ENCODE data around the gene MAN1C1. TPM values are rescaled to one million over a fixed set of nuclear protein-coding genes. Genes with fewer than 3 reads are reported as not detected.
A peak's percentile ranks its signal among the peaks of the same experiment; 100 is the strongest.

MAN1C1 gene
- total RNA-seq, 1 donor from 2014 or later: 6.3 TPM

- Histone ChIP-seq H3K4me3 (ENCODE audit: low read length in 3 of 3) (no peak overlapping the region), H3K9me3 (ENCODE audit: control insufficient read depth in 3 of 3, low read length in 3 of 3) (no peaks in the 10 kb centered on the region), H3K27ac (ENCODE audit: low read depth, low read length) (no peak overlapping the region), H3K4me1 (ENCODE audit: control insufficient read depth in 3 of 3, insufficient read depth in 3 of 3, low read length in 3 of 3) (peaks cover 17 to 36% (median 25%) of the 10 kb centered on the region in 3 donors), H3K9ac (ENCODE audit: low read depth in 1 of 3, low read length in 3 of 3) (no peak overlapping the region), H3K27me3 (ENCODE audit: control insufficient read depth in 3 of 3, insufficient read depth in 3 of 3, low read length in 3 of 3) (no peaks in the 10 kb centered on the region), H3K36me3 (ENCODE audit: control insufficient read depth in 3 of 3, insufficient read depth in 3 of 3, low read length in 3 of 3) (peaks cover 35 to 45% (median 40%) of the 10 kb centered on the region in 3 donors)
Measured at GRCh38 chr1:25816112-25816718, 199.6 kb downstream of the MAN1C1 start.

DNA sequence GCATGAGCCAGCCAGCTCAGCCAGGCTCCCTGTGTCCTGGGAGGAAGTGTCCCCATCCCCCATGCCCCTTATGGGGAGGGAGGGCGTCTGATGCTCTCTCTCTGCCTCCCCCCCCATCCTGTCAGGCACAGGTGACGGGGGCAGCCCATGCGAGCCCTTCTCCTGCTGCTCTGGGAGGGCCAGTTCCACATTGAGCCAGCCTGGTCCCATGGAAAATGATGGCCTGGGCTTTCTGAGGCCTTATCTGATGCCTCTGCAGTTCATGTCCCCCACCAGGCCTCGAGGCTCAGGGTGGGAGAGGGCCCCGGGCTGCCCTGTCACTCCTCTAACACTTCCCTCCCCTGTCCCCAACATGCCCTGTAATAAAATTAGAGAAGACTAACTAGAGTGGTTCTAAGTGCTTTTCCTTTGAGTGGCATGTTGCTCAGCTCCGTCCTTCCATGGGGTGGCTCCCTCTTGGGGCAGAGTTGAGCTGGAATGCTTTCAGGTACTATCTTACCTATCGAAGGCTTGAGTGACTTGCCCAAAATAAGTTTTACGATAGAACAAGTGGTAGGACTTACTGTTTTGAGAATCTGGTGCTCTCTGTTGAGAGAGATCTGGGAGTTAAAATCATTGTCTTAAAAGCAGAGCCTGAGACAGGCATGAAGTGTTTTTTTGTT, 201.4 kb downstream of the MAN1C1 start:
- Histone ChIP-seq H3K27me3 (ENCODE audit: control insufficient read depth in 3 of 3, insufficient read depth in 3 of 3, low read length in 3 of 3) (no peaks in the 10 kb centered on the region), H3K36me3 (ENCODE audit: control insufficient read depth in 3 of 3, insufficient read depth in 3 of 3, low read length in 3 of 3) (peaks cover 25 to 33% (median 28%) of the 10 kb centered on the region in 3 donors), H3K9me3 (ENCODE audit: control insufficient read depth in 3 of 3, low read length in 3 of 3) (no peaks in the 10 kb centered on the region), H3K4me1 (ENCODE audit: control insufficient read depth in 3 of 3, insufficient read depth in 3 of 3, low read length in 3 of 3) (peaks cover 33 to 51% (median 36%) of the 10 kb centered on the region in 3 donors), H3K27ac (ENCODE audit: low read depth, low read length) (peak overlapping the region; percentile 91), H3K4me3 (ENCODE audit: low read length in 3 of 3) (no peak overlapping the region), H3K9ac (ENCODE audit: low read depth in 1 of 3, low read length in 3 of 3) (peak overlapping the region in 1 of 3 donors; percentile 98)

DNA sequence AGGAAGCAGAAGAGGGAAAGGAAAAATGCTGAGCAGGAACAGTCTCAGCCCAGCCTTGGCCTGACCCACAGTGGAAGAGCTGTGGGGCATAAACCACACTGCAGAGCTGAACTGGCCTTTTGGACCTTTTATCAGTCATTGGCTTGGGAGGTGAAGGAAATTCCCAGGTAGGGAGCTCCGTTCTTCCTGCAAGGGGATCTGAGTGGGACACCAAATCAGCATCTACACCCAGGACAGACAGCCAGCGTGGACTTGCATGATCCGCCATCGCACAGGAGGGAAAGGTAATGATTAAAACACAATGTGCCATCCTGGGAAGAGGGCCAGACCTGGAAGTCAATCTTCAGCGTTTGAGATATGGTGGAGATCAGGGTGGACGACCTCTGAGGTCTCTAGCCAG, 202.0 kb downstream of the MAN1C1 start:
- no peaks in the 10 kb centered on the region for H3K27me3 ChIP-seq (ENCODE audit: control insufficient read depth in 3 of 3, insufficient read depth in 3 of 3, low read length in 3 of 3)
- peaks cover 19 to 31% (median 29%) of the 10 kb centered on the region in 3 donors for H3K36me3 ChIP-seq (ENCODE audit: control insufficient read depth in 3 of 3, insufficient read depth in 3 of 3, low read length in 3 of 3)
- peak overlapping the region; percentile 91 for H3K27ac ChIP-seq (ENCODE audit: low read depth, low read length)
- no peaks in the 10 kb centered on the region for H3K9me3 ChIP-seq (ENCODE audit: control insufficient read depth in 3 of 3, low read length in 3 of 3)
- peak overlapping the region; percentile 80 to 98 (median 95) for H3K4me3 ChIP-seq (ENCODE audit: low read length in 3 of 3)
- peak overlapping the region; percentile 95 to 98 (median 95) for H3K9ac ChIP-seq (ENCODE audit: low read depth in 1 of 3, low read length in 3 of 3)
- peaks cover 39 to 57% (median 41%) of the 10 kb centered on the region in 3 donors for H3K4me1 ChIP-seq (ENCODE audit: control insufficient read depth in 3 of 3, insufficient read depth in 3 of 3, low read length in 3 of 3)

DNA sequence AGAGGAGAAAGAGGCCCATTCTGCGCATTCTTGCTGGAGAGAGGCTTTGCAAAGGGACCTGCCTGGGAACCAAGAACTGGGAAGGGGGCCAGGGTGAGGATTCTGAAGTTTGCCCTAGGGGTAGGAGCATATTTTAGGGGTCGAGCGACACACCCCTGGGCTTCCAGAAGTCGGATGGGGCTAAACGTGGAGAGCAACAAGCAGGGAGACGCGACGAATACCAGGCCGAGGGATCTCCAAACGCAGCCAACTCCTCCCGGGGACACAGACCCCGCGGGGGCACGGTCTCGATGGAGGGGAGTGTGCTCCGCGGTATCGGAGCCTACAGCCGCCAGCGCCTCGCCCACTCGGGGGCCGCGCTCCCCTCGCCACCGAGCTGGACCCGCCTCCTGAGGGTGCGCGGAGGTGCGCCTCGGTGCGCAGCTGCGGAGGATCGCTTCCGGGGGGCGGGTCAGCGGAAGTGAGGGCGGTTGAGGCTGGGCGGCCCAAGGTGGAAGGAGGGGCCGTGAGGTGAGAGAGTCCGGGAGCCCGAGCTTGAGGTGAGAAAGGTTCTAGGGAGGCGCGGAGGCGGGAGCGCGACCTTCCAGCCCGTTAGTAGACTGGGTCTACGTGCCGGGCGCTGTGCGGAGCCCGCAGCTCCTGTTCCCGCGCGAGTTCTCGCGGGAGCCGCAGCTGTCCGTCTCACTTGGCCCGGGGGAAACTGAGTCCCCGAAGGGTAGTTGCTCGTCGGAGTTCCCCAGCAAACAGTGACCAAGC, 203.1 kb downstream of the MAN1C1 start, which contains the start of gene MTFR1L:
Gene MTFR1L, plus strand, starts transcription at position 464 of the 756 bp plus-strand sequence. CDS start 3,151 bp downstream, outside the sequence.
- peak within 1 kb of the TSS; percentile 95 to 98 (median 95) for H3K9ac ChIP-seq (ENCODE audit: low read depth in 1 of 3, low read length in 3 of 3)
- H3K27ac ChIP-seq (ENCODE audit: low read depth, low read length): peak within 1 kb of the TSS; percentile 91
- H3K27me3 ChIP-seq (ENCODE audit: control insufficient read depth in 3 of 3, insufficient read depth in 3 of 3, low read length in 3 of 3): no peaks in the 10 kb centered on the region
- H3K4me1 ChIP-seq (ENCODE audit: control insufficient read depth in 3 of 3, insufficient read depth in 3 of 3, low read length in 3 of 3): peaks cover 39 to 59% (median 42%) of the 10 kb centered on the region in 3 donors
- no peaks in the 10 kb centered on the region for H3K9me3 ChIP-seq (ENCODE audit: control insufficient read depth in 3 of 3, low read length in 3 of 3)
- H3K36me3 ChIP-seq (ENCODE audit: control insufficient read depth in 3 of 3, insufficient read depth in 3 of 3, low read length in 3 of 3): peaks cover 12 to 22% (median 18%) of the 10 kb centered on the region in 3 donors
- peak within 1 kb of the TSS; percentile 80 to 98 (median 95) for H3K4me3 ChIP-seq (ENCODE audit: low read length in 3 of 3)

- Histone ChIP-seq H3K36me3 (ENCODE audit: control insufficient read depth in 3 of 3, insufficient read depth in 3 of 3, low read length in 3 of 3) (peaks cover 10 to 15% (median 15%) of the 10 kb centered on the region in 3 donors), H3K27me3 (ENCODE audit: control insufficient read depth in 3 of 3, insufficient read depth in 3 of 3, low read length in 3 of 3) (no peaks in the 10 kb centered on the region), H3K9ac (ENCODE audit: low read depth in 1 of 3, low read length in 3 of 3) (peak overlapping the region; percentile 95 to 98 (median 95)), H3K9me3 (ENCODE audit: control insufficient read depth in 3 of 3, low read length in 3 of 3) (no peaks in the 10 kb centered on the region), H3K4me3 (ENCODE audit: low read length in 3 of 3) (peak overlapping the region; percentile 80 to 98 (median 95)), H3K4me1 (ENCODE audit: control insufficient read depth in 3 of 3, insufficient read depth in 3 of 3, low read length in 3 of 3) (peaks cover 39 to 62% (median 42%) of the 10 kb centered on the region in 3 donors), H3K27ac (ENCODE audit: low read depth, low read length) (peak overlapping the region; percentile 91)
Measured at GRCh38 chr1:25820247-25821111, 203.9 kb downstream of the MAN1C1 start.

DNA sequence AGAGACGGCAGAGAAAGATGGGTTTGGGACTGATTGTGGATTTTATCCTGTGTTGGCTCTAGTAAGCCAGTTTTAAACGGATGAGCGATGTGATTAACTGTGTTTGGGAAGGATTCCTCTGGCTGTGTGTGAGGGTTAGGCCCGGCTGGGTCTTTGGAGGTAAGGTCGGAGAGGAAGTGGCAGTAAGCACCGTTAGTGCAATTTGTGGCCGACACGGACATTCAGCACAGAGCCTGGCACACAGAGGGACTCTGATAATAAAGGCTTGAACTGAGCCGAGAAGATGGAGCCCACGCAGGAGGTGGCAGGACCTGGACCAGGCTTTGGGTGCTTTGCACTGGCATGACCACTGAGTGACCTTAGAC, 204.5 kb downstream of the MAN1C1 start:
- Histone ChIP-seq H3K27ac (ENCODE audit: low read depth, low read length) (peak overlapping the region; percentile 91), H3K27me3 (ENCODE audit: control insufficient read depth in 3 of 3, insufficient read depth in 3 of 3, low read length in 3 of 3) (no peaks in the 10 kb centered on the region), H3K4me1 (ENCODE audit: control insufficient read depth in 3 of 3, insufficient read depth in 3 of 3, low read length in 3 of 3) (peaks cover 39 to 62% (median 48%) of the 10 kb centered on the region in 3 donors), H3K36me3 (ENCODE audit: control insufficient read depth in 3 of 3, insufficient read depth in 3 of 3, low read length in 3 of 3) (peaks cover 9 to 12% (median 11%) of the 10 kb centered on the region in 3 donors), H3K9ac (ENCODE audit: low read depth in 1 of 3, low read length in 3 of 3) (peak overlapping the region; percentile 95 to 98 (median 95)), H3K4me3 (ENCODE audit: low read length in 3 of 3) (peak overlapping the region; percentile 80 to 98 (median 95)), H3K9me3 (ENCODE audit: control insufficient read depth in 3 of 3, low read length in 3 of 3) (no peaks in the 10 kb centered on the region)

DNA sequence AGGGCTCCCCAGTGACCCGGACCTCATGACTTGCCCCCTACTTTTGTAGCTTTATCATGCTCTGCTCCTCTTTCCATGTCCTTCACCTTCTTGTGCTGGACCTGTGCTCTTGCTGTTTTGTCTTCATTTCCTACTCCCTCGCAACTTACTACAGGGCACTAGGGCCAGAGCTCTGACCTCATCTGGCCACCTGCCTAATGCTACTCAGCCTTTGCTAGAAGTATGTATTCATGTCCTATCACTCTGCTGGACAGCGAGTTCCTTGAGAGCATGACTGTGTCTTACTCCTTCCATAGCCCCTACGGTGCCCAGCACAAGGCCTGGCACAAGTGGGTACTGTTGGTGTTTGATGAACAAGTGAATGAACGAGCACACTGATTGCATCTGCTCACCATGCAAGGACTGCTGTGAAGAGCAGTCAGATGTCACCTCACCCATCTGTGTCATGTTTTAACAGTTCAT, 205.1 kb downstream of the MAN1C1 start:
- H3K4me1 ChIP-seq (ENCODE audit: control insufficient read depth in 3 of 3, insufficient read depth in 3 of 3, low read length in 3 of 3): peaks cover 39 to 62% (median 48%) of the 10 kb centered on the region in 3 donors

GRCh38 chr1:25825605-25826004, 209.0 kb downstream of the MAN1C1 start:
- Histone ChIP-seq H3K9ac (ENCODE audit: low read depth in 1 of 3, low read length in 3 of 3) (no peak overlapping the region), H3K9me3 (ENCODE audit: control insufficient read depth in 3 of 3, low read length in 3 of 3) (no peaks in the 10 kb centered on the region), H3K4me1 (ENCODE audit: control insufficient read depth in 3 of 3, insufficient read depth in 3 of 3, low read length in 3 of 3) (peaks cover 28 to 32% (median 30%) of the 10 kb centered on the region in 3 donors), H3K36me3 (ENCODE audit: control insufficient read depth in 3 of 3, insufficient read depth in 3 of 3, low read length in 3 of 3) (peaks cover 42 to 53% (median 46%) of the 10 kb centered on the region in 3 donors), H3K4me3 (ENCODE audit: low read length in 3 of 3) (no peak overlapping the region), H3K27me3 (ENCODE audit: control insufficient read depth in 3 of 3, insufficient read depth in 3 of 3, low read length in 3 of 3) (no peaks in the 10 kb centered on the region), H3K27ac (ENCODE audit: low read depth, low read length) (peak overlapping the region; percentile 39)

More for the DNA sequence above, 205.1 kb downstream of the MAN1C1 start:
- H3K4me3 ChIP-seq (ENCODE audit: low read length in 3 of 3): peak overlapping the region; percentile 80 to 98 (median 95)
- H3K36me3 ChIP-seq (ENCODE audit: control insufficient read depth in 3 of 3, insufficient read depth in 3 of 3, low read length in 3 of 3): peaks cover 11 to 18% (median 11%) of the 10 kb centered on the region in 3 donors
- peak overlapping the region; percentile 95 to 98 (median 95) for H3K9ac ChIP-seq (ENCODE audit: low read depth in 1 of 3, low read length in 3 of 3)
- H3K9me3 ChIP-seq (ENCODE audit: control insufficient read depth in 3 of 3, low read length in 3 of 3): no peaks in the 10 kb centered on the region
- H3K27me3 ChIP-seq (ENCODE audit: control insufficient read depth in 3 of 3, insufficient read depth in 3 of 3, low read length in 3 of 3): no peaks in the 10 kb centered on the region
- H3K27ac ChIP-seq (ENCODE audit: low read depth, low read length): no peak overlapping the region

DNA sequence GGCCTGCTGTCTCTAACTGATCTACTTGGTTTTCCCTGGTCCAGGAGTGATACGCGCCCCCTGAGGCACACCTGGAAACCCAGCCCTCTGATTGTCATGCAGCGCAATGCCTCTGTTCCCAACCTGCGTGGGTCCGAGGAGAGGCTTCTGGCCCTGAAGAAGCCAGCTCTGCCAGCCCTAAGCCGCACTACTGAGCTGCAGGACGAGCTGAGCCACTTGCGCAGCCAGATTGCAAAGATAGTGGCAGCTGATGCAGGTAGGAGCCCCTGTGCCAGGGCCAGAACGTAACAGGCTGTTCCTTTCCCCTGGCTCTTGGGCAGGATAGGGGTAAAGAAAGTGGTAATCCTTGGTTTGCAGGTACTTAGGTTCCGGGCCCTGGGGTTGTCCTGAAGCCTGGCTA, 210.0 kb downstream of the MAN1C1 start:
- Histone ChIP-seq H3K9ac (ENCODE audit: low read depth in 1 of 3, low read length in 3 of 3) (no peak overlapping the region), H3K27ac (ENCODE audit: low read depth, low read length) (no peak overlapping the region), H3K27me3 (ENCODE audit: control insufficient read depth in 3 of 3, insufficient read depth in 3 of 3, low read length in 3 of 3) (no peaks in the 10 kb centered on the region), H3K9me3 (ENCODE audit: control insufficient read depth in 3 of 3, low read length in 3 of 3) (no peaks in the 10 kb centered on the region), H3K4me3 (ENCODE audit: low read length in 3 of 3) (no peak overlapping the region), H3K4me1 (ENCODE audit: control insufficient read depth in 3 of 3, insufficient read depth in 3 of 3, low read length in 3 of 3) (peaks cover 19 to 23% (median 20%) of the 10 kb centered on the region in 3 donors), H3K36me3 (ENCODE audit: control insufficient read depth in 3 of 3, insufficient read depth in 3 of 3, low read length in 3 of 3) (peaks cover 51 to 63% (median 56%) of the 10 kb centered on the region in 3 donors)
